Measurements from ENCODE around the gene CHCHD4. TPM values are rescaled to one million over a fixed set of nuclear protein-coding genes. Genes with fewer than 3 reads are reported as not detected.

Gene CHCHD4
- total RNA-seq, 1 experiment from 2014 or later = 43.3 TPM

GRCh38 chr3:14128724-14129123 lies 4.1 kb upstream of the CHCHD4 start:
- Histone ChIP-seq H3K9me3 (ENCODE audit: low read length) (no peaks in the 10 kb centered on the region), H3F3A (ENCODE audit: low read length, unreplicated experiment) (no peaks in the 10 kb centered on the region), H3K27me3 (ENCODE audit: low read length) (no peaks in the 10 kb centered on the region), H3K36me3 (ENCODE audit: low read depth, low read length) (peaks cover 46% of the 10 kb centered on the region), H4K20me1 (ENCODE audit: low read length) (peaks cover 30% of the 10 kb centered on the region), H3K27ac (ENCODE audit: low read length) (no peak overlapping the region), H3K4me3 (ENCODE audit: low read length) (no peak overlapping the region), H3K4me1 (ENCODE audit: insufficient read depth, low read length) (peaks cover 11% of the 10 kb centered on the region), H3K79me2 (ENCODE audit: low read length) (peaks cover 54% of the 10 kb centered on the region), H3K9ac (ENCODE audit: low read length) (no peak overlapping the region), H2AFZ (ENCODE audit: low read length) (no peak overlapping the region), H3K9me2 (replicated peaks; ENCODE audit: low read length) (no peaks in the 10 kb centered on the region), H3K4me2 (ENCODE audit: low read length) (no peak overlapping the region)
- DNase-seq = no peak
- ATAC-seq = no peak
- ChIA-PET POLR2A (ENCODE audit: unreplicated experiment) (no interaction called here), CTCF (no interaction called here)
- no TSS peak for BruUV-seq (replicated peaks)
- intact Hi-C loops (cut with micrococcal nuclease) = loop anchor here (10.0 kb wide), 1 partner anchor 474 kb away; no protein-coding TSS in a partner anchor
- TF ChIP-seq EZH2phosphoT487 (IDR thresholded peaks at IDR 0.05; ENCODE audit: borderline replicate concordance, low read length) = no peak
- no peak for TF ChIP-seq CTCF (conservative IDR thresholded peaks at IDR 0.05; ENCODE audit: low read depth, low read length)
- no peak for TF ChIP-seq EZH2 (IDR thresholded peaks at IDR 0.05; ENCODE audit: low read length, unreplicated experiment)

GRCh38 chr3:14127516-14128161 lies 3.0 kb upstream of the CHCHD4 start:
- peaks cover 22% of the 10 kb centered on the region for H3K4me1 ChIP-seq (ENCODE audit: insufficient read depth, low read length)
- no peak overlapping the region for H3K4me3 ChIP-seq (ENCODE audit: low read length)
- ChIA-PET POLR2A (ENCODE audit: unreplicated experiment) (no interaction called here), CTCF (no interaction called here)
- DNase-seq (no peak), ATAC-seq (no peak)
- TF ChIP-seq CTCF (conservative IDR thresholded peaks at IDR 0.05; ENCODE audit: low read depth, low read length) = no peak
- no peak for TF ChIP-seq EZH2 (IDR thresholded peaks at IDR 0.05; ENCODE audit: low read length, unreplicated experiment)
- TF ChIP-seq EZH2phosphoT487 (IDR thresholded peaks at IDR 0.05; ENCODE audit: borderline replicate concordance, low read length) = no peak
- H3K36me3 ChIP-seq (ENCODE audit: low read depth, low read length) = peaks cover 37% of the 10 kb centered on the region
- no peak overlapping the region for H2AFZ ChIP-seq (ENCODE audit: low read length)
- intact Hi-C loops (cut with micrococcal nuclease) = loop anchor here (10.0 kb wide), 1 partner anchor 473 kb away; no protein-coding TSS in a partner anchor
- H3K9me2 ChIP-seq (replicated peaks; ENCODE audit: low read length) = no peaks in the 10 kb centered on the region
- H3K27me3 ChIP-seq (ENCODE audit: low read length) = no peaks in the 10 kb centered on the region
- peaks cover 65% of the 10 kb centered on the region for H3K79me2 ChIP-seq (ENCODE audit: low read length)
- no peak overlapping the region for H3K4me2 ChIP-seq (ENCODE audit: low read length)
- H3K27ac ChIP-seq (ENCODE audit: low read length) = no peak overlapping the region
- H4K20me1 ChIP-seq (ENCODE audit: low read length) = peaks cover 30% of the 10 kb centered on the region
- H3K9me3 ChIP-seq (ENCODE audit: low read length) = no peaks in the 10 kb centered on the region
- no TSS peak for BruUV-seq (replicated peaks)
- H3K9ac ChIP-seq (ENCODE audit: low read length) = no peak overlapping the region
- H3F3A ChIP-seq (ENCODE audit: low read length, unreplicated experiment) = no peaks in the 10 kb centered on the region

- peaks cover 30% of the 10 kb centered on the region for H4K20me1 ChIP-seq (ENCODE audit: low read length)
- ATAC-seq = no peak
- POLR2A ChIA-PET (ENCODE audit: unreplicated experiment) = no interaction called here
These were observed 2.3 kb upstream of the CHCHD4 start for GRCh38 chr3:14126887-14127505.

More at GRCh38 chr3:14126887-14127505, 2.3 kb upstream of the CHCHD4 start:
- Histone ChIP-seq H3K9ac (ENCODE audit: low read length) (no peak overlapping the region), H3K27ac (ENCODE audit: low read length) (no peak overlapping the region), H3K4me3 (ENCODE audit: low read length) (peak overlapping the region; percentile 87), H3K27me3 (ENCODE audit: low read length) (no peaks in the 10 kb centered on the region), H3K36me3 (ENCODE audit: low read depth, low read length) (peaks cover 34% of the 10 kb centered on the region), H2AFZ (ENCODE audit: low read length) (no peak overlapping the region), H3K4me2 (ENCODE audit: low read length) (peak overlapping the region; percentile 78), H3F3A (ENCODE audit: low read length, unreplicated experiment) (no peaks in the 10 kb centered on the region), H3K9me3 (ENCODE audit: low read length) (no peaks in the 10 kb centered on the region), H3K4me1 (ENCODE audit: insufficient read depth, low read length) (peaks cover 23% of the 10 kb centered on the region), H3K79me2 (ENCODE audit: low read length) (peaks cover 72% of the 10 kb centered on the region), H3K9me2 (replicated peaks; ENCODE audit: low read length) (no peaks in the 10 kb centered on the region)
- TF ChIP-seq EZH2phosphoT487 (IDR thresholded peaks at IDR 0.05; ENCODE audit: borderline replicate concordance, low read length) = no peak
- no peak for TF ChIP-seq EZH2 (IDR thresholded peaks at IDR 0.05; ENCODE audit: low read length, unreplicated experiment)
- TF ChIP-seq CTCF (conservative IDR thresholded peaks at IDR 0.05; ENCODE audit: low read depth, low read length) = no peak
- CTCF ChIA-PET = no interaction called here
- no peak for DNase-seq
- intact Hi-C loops (cut with micrococcal nuclease) = loop anchor here (10.0 kb wide), 1 partner anchor 472 kb away; no protein-coding TSS in a partner anchor
- no TSS peak for BruUV-seq (replicated peaks)

Data from PC-3 (cell line).